Osteocyte (in vitro differentiated cells): ENCODE results near the gene RAD54L2. TPM values are rescaled to one million over a fixed set of nuclear protein-coding genes. Genes with fewer than 3 reads are reported as not detected.
"Not testable (repeated sequence)": the region's sequence is repeated elsewhere in the genome, so short reads cannot be mapped to it uniquely, and the experiment has no call there.

Experiments used
- DNase-seq: peaks from one replicate; pipeline ENCODE4 v3.0.0; 2021; ENCODE audit warnings: mixed read lengths; ENCODE audit not compliant: unreplicated experiment; ENCODE audit errors: extremely low spot score
- H3K27ac Mint-ChIP-seq: one replicate; pipeline ENCODE4 v1.8.0; 2021; ENCODE audit warnings: mild to moderate bottlenecking, mixed read lengths; ENCODE audit not compliant: unreplicated experiment
- H3K27me3 Mint-ChIP-seq: one replicate; pipeline ENCODE4 v1.8.0; 2021; ENCODE audit warnings: mixed read lengths; ENCODE audit not compliant: unreplicated experiment
- H3K36me3 Mint-ChIP-seq: one replicate; pipeline ENCODE4 v1.8.0; 2021; ENCODE audit warnings: mixed read lengths; ENCODE audit not compliant: unreplicated experiment
- H3K4me1 Mint-ChIP-seq: one replicate; pipeline ENCODE4 v1.8.0; 2021; ENCODE audit warnings: mixed read lengths; ENCODE audit not compliant: unreplicated experiment
- H3K4me3 Mint-ChIP-seq: one replicate; pipeline ENCODE4 v1.8.0; 2021; ENCODE audit warnings: mild to moderate bottlenecking, moderate library complexity, mixed read lengths; ENCODE audit not compliant: unreplicated experiment
- H3K9me3 Mint-ChIP-seq: one replicate; pipeline ENCODE4 v1.8.0; 2021; ENCODE audit warnings: mixed read lengths; ENCODE audit not compliant: unreplicated experiment
- CTCF ChIP-seq: fragments of 200-600 bp; sonication (generic); IDR thresholded peaks from 2 replicates; pipeline ENCODE4 v1.5.0; 2021; ENCODE audit warnings: antibody characterized with exemption, mild to moderate bottlenecking, moderate library complexity
- total RNA-seq: library from RNA; stranded (reverse); gene quantifications from 2 replicates; pipeline ENCODE4 v1.2.1, GENCODE V29; 2021

RAD54L2 gene
- total RNA-seq, 1 donor from 2014 or later = 28.3 TPM

- Mint-ChIP-seq H3K9me3 (no peaks in the 10 kb centered on the region), H3K27ac (no peak overlapping the region), H3K4me3 (no peak overlapping the region)
Observed at GRCh38 chr3:51535146-51536019, 3.1 kb upstream of the RAD54L2 start.

DNA sequence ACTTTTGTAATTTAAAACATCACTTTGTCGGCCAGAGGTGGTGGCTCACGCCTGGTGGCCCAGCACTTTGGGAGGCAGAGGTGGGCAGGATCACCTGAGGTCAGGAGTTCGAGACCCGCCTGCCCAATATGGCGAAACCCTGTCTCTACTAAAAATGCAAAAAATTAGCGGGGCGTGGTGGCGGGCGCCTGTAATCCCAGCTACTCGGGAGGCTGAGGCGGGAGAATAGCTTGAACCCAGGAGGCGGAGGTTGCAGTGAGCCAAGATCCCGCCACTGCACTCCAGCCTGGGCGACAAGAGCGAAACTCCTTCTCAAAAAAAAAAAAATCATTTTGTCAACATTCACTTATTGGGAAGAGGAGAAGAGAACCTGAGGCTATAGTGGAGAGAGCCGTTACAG, 888 bp upstream of the RAD54L2 start:
- Mint-ChIP-seq H3K4me1 (peaks cover 35% of the 10 kb centered on the region), H3K4me3 (peak overlapping the region; percentile 85), H3K27ac (peak overlapping the region; percentile 77)
- not testable (repeated sequence) for H3K9me3 Mint-ChIP-seq, DNase-seq, H3K36me3 Mint-ChIP-seq, H3K27me3 Mint-ChIP-seq

More at GRCh38 chr3:51535146-51536019, 3.1 kb upstream of the RAD54L2 start:
- Mint-ChIP-seq H3K36me3 (no peaks in the 10 kb centered on the region), H3K27me3 (peaks cover 8% of the 10 kb centered on the region), H3K4me1 (peaks cover 22% of the 10 kb centered on the region)
- no peak for DNase-seq
- TF ChIP-seq CTCF = no peak

DNA sequence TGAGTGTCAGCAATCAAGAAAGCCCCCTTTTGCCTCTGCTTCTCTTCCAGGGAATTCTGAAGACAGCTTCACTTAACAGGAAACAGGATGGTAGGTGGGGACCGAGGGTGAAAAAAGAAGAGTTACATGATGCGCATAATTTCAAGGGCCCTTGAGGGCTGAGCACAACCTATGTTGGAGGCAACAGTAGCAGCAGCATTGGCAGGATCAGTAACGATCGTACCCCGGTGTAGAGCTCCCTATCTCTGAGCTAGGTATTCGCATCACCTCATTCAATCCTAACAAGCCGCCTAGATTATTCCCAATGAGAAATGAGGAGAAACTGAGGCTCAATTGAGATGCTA, 432 bp upstream of the RAD54L2 start:
- no peak for TF ChIP-seq CTCF
- H3K9me3 Mint-ChIP-seq = no peaks in the 10 kb centered on the region
- H3K4me1 Mint-ChIP-seq = peaks cover 35% of the 10 kb centered on the region
- H3K27me3 Mint-ChIP-seq = no peaks in the 10 kb centered on the region
- no peaks in the 10 kb centered on the region for H3K36me3 Mint-ChIP-seq
- peak overlapping the region; percentile 85 for H3K4me3 Mint-ChIP-seq
- H3K27ac Mint-ChIP-seq = peak overlapping the region; percentile 77
- DNase-seq = no peak

GRCh38 chr3:51539291-51539941, 897 bp downstream of the RAD54L2 start:
- H3K9me3 Mint-ChIP-seq = no peaks in the 10 kb centered on the region
- TF ChIP-seq CTCF = no peak
- H3K4me3 Mint-ChIP-seq = peak overlapping the region; percentile 89
- H3K27me3 Mint-ChIP-seq = no peaks in the 10 kb centered on the region
- H3K27ac Mint-ChIP-seq = peak overlapping the region; percentile 95
- no peak for DNase-seq
- H3K4me1 Mint-ChIP-seq = peaks cover 35% of the 10 kb centered on the region
- H3K36me3 Mint-ChIP-seq = peaks cover 3% of the 10 kb centered on the region

- H3K27me3 Mint-ChIP-seq, H3K4me3 Mint-ChIP-seq, H3K36me3 Mint-ChIP-seq, H3K27ac Mint-ChIP-seq, DNase-seq, H3K9me3 Mint-ChIP-seq: not testable (repeated sequence)
- peaks cover 31% of the 10 kb centered on the region for H3K4me1 Mint-ChIP-seq
Observed at GRCh38 chr3:51542596-51542995, 4.1 kb downstream of the RAD54L2 start.
